HG03064 (cell line): ENCODE data around the gene ALX3.
"Not testable (repeated sequence)": the region's sequence is repeated elsewhere in the genome, so short reads cannot be mapped to it uniquely, and the experiment has no call there.

Source experiments
- ATAC-seq: cut with Tn5 transposase; IDR thresholded peaks from one replicate; pipeline ENCODE4 v1.9.1; 2021; ENCODE audit warnings: low read depth; ENCODE audit not compliant: unreplicated experiment

The ALX3 gene

GRCh38 chr1:110048923-110049601 is 21.4 kb downstream of the ALX3 start:
- no peak for ATAC-seq

- no peak for ATAC-seq
Measured at GRCh38 chr1:110048240-110048639, 22.2 kb downstream of the ALX3 start.

- no peak for ATAC-seq
Measured at GRCh38 chr1:110047463-110047862, 23.0 kb downstream of the ALX3 start.

GRCh38 chr1:110043016-110043415 is 27.5 kb downstream of the ALX3 start:
- no peak for ATAC-seq

- no peak for ATAC-seq
Measured at GRCh38 chr1:110040548-110040947, 29.9 kb downstream of the ALX3 start.

DNA sequence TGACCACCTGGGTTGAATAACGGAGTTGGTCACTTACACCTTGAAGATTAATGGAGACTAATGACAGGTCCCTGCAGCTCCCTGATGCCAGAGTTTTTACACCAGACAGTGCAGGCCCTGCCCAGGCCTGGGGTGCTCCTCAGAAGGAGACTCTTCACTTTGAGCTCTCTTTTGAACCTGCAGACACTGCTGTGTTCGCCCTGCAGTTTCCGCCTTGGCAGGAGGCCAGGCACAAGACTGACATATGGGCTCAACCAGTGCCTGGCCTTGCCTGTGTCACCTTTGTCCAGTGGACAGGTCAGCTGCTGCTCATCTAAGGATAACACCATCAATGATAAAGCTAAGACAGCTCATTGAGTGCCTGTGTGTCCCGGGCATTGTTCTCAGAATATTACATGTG is 30.8 kb downstream of the ALX3 start:
- no peak for ATAC-seq

DNA sequence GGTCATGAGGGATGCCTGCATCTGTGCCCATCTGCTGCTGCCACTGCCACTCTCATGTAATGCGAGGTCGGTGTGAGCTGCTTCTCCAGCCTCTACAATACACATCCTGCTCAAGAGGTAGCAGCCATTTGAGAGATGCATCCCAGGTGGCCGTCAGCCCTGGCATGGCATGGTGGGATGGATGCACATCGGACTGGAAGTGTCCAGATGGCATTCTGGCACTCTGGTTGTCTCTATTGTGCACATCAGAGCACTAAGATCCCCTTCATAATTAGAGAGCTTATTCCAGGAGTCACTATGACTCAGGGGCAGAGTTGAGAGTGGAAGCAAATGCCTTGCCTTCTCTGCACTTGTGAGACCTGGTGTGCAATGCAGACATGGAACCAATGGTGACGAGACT is 32.2 kb downstream of the ALX3 start:
- no peak for ATAC-seq

GRCh38 chr1:110035236-110035752 is 35.2 kb downstream of the ALX3 start:
- no peak for ATAC-seq

- ATAC-seq, result peak; percentile 73
Measured at GRCh38 chr1:110034451-110035235, 35.8 kb downstream of the ALX3 start, which contains the start of gene STRIP1. STRIP1 (plus strand) TSS chr1:110034624; CDS start chr1:110034638, 14 bp downstream.

DNA sequence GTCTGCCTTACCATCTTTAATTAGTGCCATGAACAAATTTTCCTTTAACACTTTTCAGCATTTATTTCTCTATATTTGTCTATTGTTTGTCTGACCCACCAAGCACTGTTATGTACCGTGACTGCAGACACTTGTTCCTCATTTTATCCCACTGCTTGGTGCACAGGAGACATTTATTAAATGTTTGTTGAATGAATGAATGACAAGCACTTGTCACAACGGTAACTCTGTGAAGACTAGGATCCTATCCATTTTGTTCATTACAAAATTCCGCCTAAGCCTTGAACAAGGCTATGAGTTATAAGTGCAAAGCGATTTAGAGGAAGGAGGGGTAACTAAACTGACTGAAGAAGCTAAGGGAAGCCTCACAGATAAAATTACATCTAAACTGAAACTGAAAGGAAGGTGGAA is 36.4 kb downstream of the ALX3 start:
- no peak for ATAC-seq

DNA sequence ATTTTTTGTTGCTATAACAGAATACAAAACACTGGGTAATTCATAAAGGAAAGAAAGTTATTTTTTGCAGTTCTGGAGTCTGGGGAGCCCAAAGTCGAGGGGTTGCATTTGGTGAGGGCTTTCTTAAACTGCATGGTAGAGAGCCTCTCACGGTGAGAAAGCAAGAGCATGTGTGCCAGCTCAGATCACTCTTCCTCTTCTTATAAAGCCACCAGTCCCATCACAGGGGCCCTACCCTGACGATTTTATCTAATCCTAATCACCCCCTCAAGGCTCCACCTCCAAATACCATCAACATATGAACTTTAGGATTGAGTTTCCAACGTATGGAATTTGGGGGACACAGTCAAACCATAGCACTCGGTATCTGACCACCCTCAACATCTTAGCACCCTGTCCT is 37.1 kb downstream of the ALX3 start:
- ATAC-seq, result no peak

- ATAC-seq, result no peak
Measured at GRCh38 chr1:110032327-110032726, 38.1 kb downstream of the ALX3 start.

GRCh38 chr1:110030687-110031086 is 39.8 kb downstream of the ALX3 start:
- not testable (repeated sequence) for ATAC-seq

DNA sequence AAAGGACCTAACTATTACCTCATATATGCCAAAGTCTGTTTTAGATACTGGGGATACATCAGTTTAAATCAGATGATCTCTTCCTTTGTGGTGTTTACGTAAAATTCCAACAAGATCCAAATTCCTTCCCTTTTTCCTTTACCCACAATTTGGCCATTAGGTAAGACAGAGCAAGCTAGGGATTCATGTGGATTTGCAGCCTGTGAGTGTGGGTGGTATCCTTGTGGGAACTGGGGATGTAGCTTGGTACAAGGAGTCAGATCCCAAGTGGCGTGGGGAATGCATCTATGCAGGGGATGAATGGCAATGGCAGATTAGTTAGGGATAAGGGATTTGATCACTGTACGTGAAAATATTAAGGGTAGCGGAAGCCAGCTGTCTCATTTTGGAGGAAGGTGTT is 45.9 kb downstream of the ALX3 start:
- ATAC-seq, result no peak

DNA sequence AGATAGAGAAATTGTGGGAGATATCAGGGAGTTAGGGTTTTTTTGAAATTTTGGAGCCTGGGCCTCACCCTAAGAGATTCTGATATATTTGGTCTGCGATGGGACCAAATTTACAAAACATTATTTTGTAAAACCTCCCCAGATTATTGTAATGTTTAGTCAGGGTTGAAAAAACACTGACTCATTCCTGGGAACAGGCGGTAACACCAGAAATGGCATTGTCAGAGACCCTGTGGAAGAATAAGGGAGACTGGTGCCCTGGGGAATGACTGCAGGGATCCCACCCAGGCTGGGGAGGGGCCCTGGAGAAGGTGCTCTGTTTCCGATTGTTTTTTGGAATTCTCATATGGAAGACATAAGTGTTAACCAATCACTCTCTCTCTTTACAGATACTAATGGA is 49.2 kb downstream of the ALX3 start:
- no peak for ATAC-seq

DNA sequence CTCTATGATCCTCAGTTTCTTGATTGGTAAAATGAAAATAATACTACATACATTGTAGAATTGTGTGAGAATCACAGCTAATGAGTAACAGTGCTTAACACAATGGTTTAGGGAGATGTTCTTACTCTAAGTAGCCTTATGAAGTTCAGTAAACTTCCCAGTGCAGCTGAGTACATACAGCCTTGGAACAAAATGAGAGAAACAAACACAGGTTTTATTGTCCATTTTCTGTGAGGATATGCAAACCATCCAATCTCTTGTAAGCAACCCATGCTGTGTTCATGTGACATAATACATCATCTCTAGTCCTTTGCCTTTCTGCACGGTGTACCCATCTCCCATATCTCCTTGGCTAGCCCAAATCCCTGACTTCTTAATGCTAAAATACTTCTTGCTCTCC is 50.7 kb downstream of the ALX3 start:
- no peak for ATAC-seq

DNA sequence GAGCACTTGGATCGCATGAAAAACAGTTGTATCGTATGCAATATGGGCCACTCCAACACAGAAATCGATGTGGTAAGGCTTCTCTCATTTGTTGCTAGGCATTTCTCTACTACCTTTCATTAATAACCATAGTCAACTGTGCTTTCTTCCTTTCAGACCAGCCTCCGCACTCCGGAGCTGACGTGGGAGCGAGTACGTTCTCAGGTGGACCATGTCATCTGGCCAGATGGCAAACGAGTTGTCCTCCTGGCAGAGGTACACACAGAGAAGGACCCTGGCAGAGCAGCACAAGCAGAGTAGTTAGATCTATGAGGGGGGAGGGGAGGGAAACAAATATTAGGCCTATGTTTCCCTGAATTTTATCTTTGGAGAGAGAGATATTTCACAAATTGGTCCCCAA is 52.1 kb downstream of the ALX3 start:
- ATAC-seq, result no peak

GRCh38 chr1:110017792-110018191 is 52.7 kb downstream of the ALX3 start:
- ATAC-seq, result no peak

GRCh38 chr1:110012100-110012780 is 58.2 kb downstream of the ALX3 start:
- ATAC-seq, result peak; percentile 78

GRCh38 chr1:110011527-110012041 is 58.9 kb downstream of the ALX3 start:
- ATAC-seq, result peak; percentile 97
